Mesodermal cell (in vitro differentiated cells): ENCODE data around the gene SLC35D1.

Experiments
- H3K27ac ChIP-seq: 2 replicates; pipeline ENCODE4 v1.7.0; 2013; ENCODE audit warnings: mild to moderate bottlenecking, low read depth, low read length, moderate library complexity; ENCODE audit not compliant: severe bottlenecking
- H3K36me3 ChIP-seq: 2 replicates; pipeline ENCODE4 v1.7.1; 2013; ENCODE audit warnings: mild to moderate bottlenecking, low read length, moderate library complexity; ENCODE audit not compliant: control insufficient read depth, insufficient read depth
- H3K4me1 ChIP-seq: one replicate; pipeline ENCODE4 v1.7.1; 2013; ENCODE audit warnings: mild to moderate bottlenecking, low read length; ENCODE audit not compliant: insufficient read depth, control insufficient read depth, poor library complexity, severe bottlenecking
- H3K4me3 ChIP-seq: 2 replicates; pipeline ENCODE4 v1.7.0; 2013; ENCODE audit warnings: low read length, control low read depth, mild to moderate bottlenecking; ENCODE audit not compliant: insufficient read depth, poor library complexity, severe bottlenecking; ENCODE audit errors: extremely low read depth
- H3K9me3 ChIP-seq: 2 replicates; pipeline ENCODE4 v1.7.1; 2013; ENCODE audit warnings: mild to moderate bottlenecking, low read length, moderate library complexity; ENCODE audit not compliant: control insufficient read depth
- WGBS, 2 experiments: methylation state at CpG; one replicate each; pipeline ENCODE4 v1.1.5; 2013; ENCODE audit warnings: missing lambda C conversion rate in 2 of 2; ENCODE audit not compliant: insufficient coverage in 2 of 2; 5-methylcytosine and 5-hydroxymethylcytosine counted together

Gene SLC35D1

GRCh38 chr1:67019600-67020136, 34.3 kb downstream of the SLC35D1 start:
- Histone ChIP-seq H3K36me3 (peaks cover 18% of the 10 kb centered on the region), H3K4me1 (peaks cover 28% of the 10 kb centered on the region), H3K27ac (peak overlapping the region; percentile 83), H3K4me3 (no peak overlapping the region), H3K9me3 (no peaks in the 10 kb centered on the region)
- 14% methylated on average over 1 of the region's 1 CpG; no CpG with 5 or more reads in 1 of the 2 experiments for WGBS, 2 experiments

DNA sequence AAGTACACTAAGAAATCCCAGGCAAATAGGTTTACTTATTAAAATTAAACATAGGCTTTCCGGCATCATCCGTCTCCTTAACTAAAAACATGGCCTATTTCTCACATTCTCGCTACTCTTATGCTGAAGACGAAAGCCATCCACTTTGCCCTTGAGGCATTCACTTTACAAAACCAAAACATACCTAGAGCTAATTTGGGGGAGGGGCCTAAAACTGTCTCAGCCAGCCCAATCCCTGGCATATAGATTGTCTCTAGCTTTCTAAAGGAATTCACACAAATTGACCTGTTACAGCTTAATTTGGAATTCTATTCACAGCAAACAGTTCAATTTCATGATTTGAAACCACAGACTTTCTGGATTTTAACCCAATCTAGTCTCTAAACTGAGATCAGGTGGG, 34.8 kb downstream of the SLC35D1 start:
- H3K4me1 ChIP-seq: peaks cover 28% of the 10 kb centered on the region
- H3K9me3 ChIP-seq: no peaks in the 10 kb centered on the region
- H3K36me3 ChIP-seq: peaks cover 13% of the 10 kb centered on the region
- 96% methylated on average over 4 of the region's 4 CpGs; no CpG with 5 or more reads in 1 of the 2 experiments for WGBS, 2 experiments
- no peak overlapping the region for H3K4me3 ChIP-seq
- H3K27ac ChIP-seq: peak overlapping the region; percentile 83

GRCh38 chr1:67018574-67018973, 35.4 kb downstream of the SLC35D1 start:
- H3K9me3 ChIP-seq: no peaks in the 10 kb centered on the region
- H3K27ac ChIP-seq: peak overlapping the region; percentile 83
- 68 to 88% methylated on average over 2 of the region's 2 CpGs for WGBS, 2 experiments
- H3K4me3 ChIP-seq: no peak overlapping the region
- peaks cover 28% of the 10 kb centered on the region for H3K4me1 ChIP-seq
- peaks cover 13% of the 10 kb centered on the region for H3K36me3 ChIP-seq

DNA sequence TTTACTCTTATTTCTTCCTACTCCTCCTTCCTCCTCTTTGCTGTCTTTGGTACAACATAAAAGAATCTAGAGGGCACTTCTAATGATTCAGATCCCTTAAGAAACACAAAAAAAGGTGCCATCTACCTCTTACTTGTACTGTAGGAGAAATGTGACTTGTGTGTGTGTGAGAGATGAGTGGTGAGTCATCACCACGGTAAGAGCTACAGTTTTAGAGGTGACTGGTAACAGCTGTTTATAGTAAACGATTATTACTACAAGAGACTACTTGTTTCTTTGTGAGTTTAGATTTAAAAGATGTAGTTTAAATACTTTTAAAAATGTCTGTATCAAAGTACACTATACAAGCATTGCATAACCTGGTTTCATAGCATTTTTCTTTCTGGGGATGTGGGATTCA, 40.4 kb downstream of the SLC35D1 start:
- 80% methylated on average over 1 of the region's 2 CpGs; no CpG with 5 or more reads in 1 of the 2 experiments for WGBS, 2 experiments
- Histone ChIP-seq H3K27ac (no peak overlapping the region), H3K9me3 (no peaks in the 10 kb centered on the region), H3K4me1 (peaks cover under 1% of the 10 kb centered on the region), H3K36me3 (peaks cover 39% of the 10 kb centered on the region), H3K4me3 (no peak overlapping the region)

- no peak overlapping the region for H3K27ac ChIP-seq
- no peak overlapping the region for H3K4me3 ChIP-seq
- no CpG with 5 or more reads among the region's 3 CpGs for WGBS, 2 experiments
- no peaks in the 10 kb centered on the region for H3K4me1 ChIP-seq
- peaks cover 40% of the 10 kb centered on the region for H3K36me3 ChIP-seq
- no peaks in the 10 kb centered on the region for H3K9me3 ChIP-seq
Observed at GRCh38 chr1:67009792-67010191, 44.2 kb downstream of the SLC35D1 start.

DNA sequence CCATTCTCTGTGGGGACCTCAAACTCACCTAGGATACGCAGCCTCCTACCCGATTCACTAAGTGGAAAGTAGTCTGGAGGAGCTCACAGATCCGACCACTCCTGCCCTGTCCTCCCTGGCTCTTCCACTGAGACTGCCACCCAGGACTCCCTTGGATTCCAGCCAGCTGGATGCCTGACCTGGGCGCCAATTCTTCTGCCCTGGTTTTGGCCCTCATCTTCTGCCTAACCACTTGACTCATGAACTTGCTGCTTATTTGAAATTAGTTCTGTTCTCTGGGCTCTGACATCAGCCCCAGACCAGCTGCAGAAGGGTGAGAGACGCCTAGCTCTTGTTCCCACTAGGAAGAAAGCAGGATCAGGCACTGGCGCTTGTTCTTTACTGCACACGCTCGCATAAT, 48.9 kb downstream of the SLC35D1 start:
- 75 to 84% methylated on average over 5 to 8 of the region's 8 CpGs for WGBS, 2 experiments
- Histone ChIP-seq H3K9me3 (no peaks in the 10 kb centered on the region), H3K4me1 (peaks cover 3% of the 10 kb centered on the region), H3K4me3 (no peak overlapping the region), H3K36me3 (peaks cover 31% of the 10 kb centered on the region), H3K27ac (no peak overlapping the region)

- 100% methylated on average over 1 of the region's 1 CpG; no CpG with 5 or more reads in 1 of the 2 experiments for WGBS, 2 experiments
- Histone ChIP-seq H3K4me3 (no peak overlapping the region), H3K36me3 (peaks cover 24% of the 10 kb centered on the region)
Observed at GRCh38 chr1:67004176-67004575, 49.8 kb downstream of the SLC35D1 start.

DNA sequence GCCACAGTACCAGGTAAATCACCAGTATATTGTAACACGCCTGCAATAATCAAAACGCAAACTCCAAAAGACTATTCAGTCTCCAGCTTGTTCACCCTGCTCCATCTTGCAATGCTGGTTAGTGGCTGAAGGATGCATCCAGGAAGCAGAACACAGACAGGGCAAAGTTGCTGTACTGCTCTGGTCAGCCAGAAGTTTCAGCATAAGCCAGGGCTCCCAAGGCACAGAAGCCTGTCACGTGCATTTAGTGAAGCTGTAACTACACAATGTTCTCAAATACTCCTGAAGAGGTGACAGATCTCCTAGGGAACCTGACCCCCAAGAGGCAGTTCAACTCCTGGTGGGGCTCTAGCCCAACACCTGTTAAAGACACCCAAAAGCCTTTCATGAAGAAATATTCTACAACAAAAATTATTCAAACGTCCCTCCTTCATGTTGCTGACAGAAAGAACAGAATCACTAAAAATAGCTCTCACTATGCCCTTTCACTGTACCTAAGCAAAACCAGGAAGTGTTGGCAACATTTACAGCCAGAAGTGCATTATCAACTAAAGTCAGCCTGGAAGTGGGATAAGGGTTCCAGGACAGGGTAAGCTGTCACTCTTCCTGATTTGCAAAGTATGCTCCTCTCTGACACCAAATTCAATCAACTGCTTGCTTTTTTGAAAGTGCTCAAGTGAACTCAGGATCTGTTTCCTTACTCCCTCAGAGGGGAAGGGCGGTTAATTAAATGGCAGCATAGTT, 52.1 kb downstream of the SLC35D1 start:
- Histone ChIP-seq H3K36me3 (peaks cover 31% of the 10 kb centered on the region), H3K27ac (no peak overlapping the region), H3K4me3 (no peak overlapping the region), H3K4me1 (peaks cover 3% of the 10 kb centered on the region), H3K9me3 (no peaks in the 10 kb centered on the region)
- 88 to 100% methylated on average over 1 to 4 of the region's 5 CpGs for WGBS, 2 experiments

More at GRCh38 chr1:67004176-67004575, 49.8 kb downstream of the SLC35D1 start:
- H3K27ac ChIP-seq: no peak overlapping the region
- peaks cover 3% of the 10 kb centered on the region for H3K4me1 ChIP-seq
- H3K9me3 ChIP-seq: no peaks in the 10 kb centered on the region

- Histone ChIP-seq H3K36me3 (peaks cover 26% of the 10 kb centered on the region), H3K27ac (no peak overlapping the region), H3K4me3 (no peak overlapping the region), H3K9me3 (no peaks in the 10 kb centered on the region), H3K4me1 (peaks cover 3% of the 10 kb centered on the region)
- WGBS, 2 experiments: 82 to 94% methylated on average over 3 of the region's 7 CpGs
Observed at GRCh38 chr1:66999640-67000400, 54.1 kb downstream of the SLC35D1 start.

GRCh38 chr1:66998972-66999371, 55.0 kb downstream of the SLC35D1 start:
- Histone ChIP-seq H3K9me3 (no peaks in the 10 kb centered on the region), H3K4me1 (peaks cover 3% of the 10 kb centered on the region), H3K36me3 (peaks cover 19% of the 10 kb centered on the region), H3K4me3 (no peak overlapping the region), H3K27ac (no peak overlapping the region)
